K562 (cell line): ENCODE data around the gene PINK1. TPM values are rescaled to one million over a fixed set of nuclear protein-coding genes. Genes with fewer than 3 reads are reported as not detected.

Experiments used
- ATF7 ChIP-seq: fragments of 450-650 bp; IDR thresholded peaks from 2 replicates; pipeline ENCODE4 v1.7.1; 2014; ENCODE audit warnings: mild to moderate bottlenecking, moderate library complexity
- GABPA ChIP-seq: fragments of 200-800 bp; sonication (Bioruptor generic); conservative IDR thresholded peaks from 2 replicates; pipeline ENCODE4 v1.6.1; 2016; ENCODE audit warnings: low read depth, missing genetic modification characterization, missing compliant biosample characterization
- HCFC1 ChIP-seq: IDR thresholded peaks from 2 replicates; pipeline ENCODE4 v1.6.1; 2012; ENCODE audit warnings: low read depth, low read length, improper control_type of control experiment
- IFI16 ChIP-seq: fragments of 250-450 bp; sonication (Bioruptor Pico); IDR thresholded peaks from 2 replicates; pipeline ENCODE4 v2.1.2; 2022; ENCODE audit warnings: mild to moderate bottlenecking, inconsistent platforms
- NELFE ChIP-seq: IDR thresholded peaks from 2 replicates; pipeline ENCODE4 v1.6.1; 2011; ENCODE audit warnings: mild to moderate bottlenecking; ENCODE audit not compliant: insufficient read depth, insufficient read length
- PHF21A ChIP-seq: fragments of 450-650 bp; IDR thresholded peaks from 2 replicates; pipeline ENCODE4 v1.6.1; 2017; ENCODE audit warnings: low read depth, borderline replicate concordance
- POLR2AphosphoS5 ChIP-seq: IDR thresholded peaks from 2 replicates; pipeline ENCODE4 v1.6.1; 2011; ENCODE audit warnings: mild to moderate bottlenecking, low read depth, low read length, moderate library complexity; ENCODE audit not compliant: control insufficient read depth, insufficient read depth
- PURB ChIP-seq: sonication (generic); formaldehyde crosslinking; IDR thresholded peaks from 2 replicates; pipeline ENCODE4 v1.9.0; 2021; ENCODE audit warnings: low read depth, mild to moderate bottlenecking, missing genetic modification reagents
- THRB ChIP-seq: fragments of 450-650 bp; formaldehyde crosslinking; conservative IDR thresholded peaks from 2 replicates; pipeline ENCODE4 v1.4.0; 2022; ENCODE audit warnings: mild to moderate bottlenecking, missing genetic modification characterization
- XRCC4 ChIP-seq: IDR thresholded peaks from one replicate; pipeline ENCODE4 v1.6.1; 2011; ENCODE audit not compliant: insufficient read depth, insufficient read length; ENCODE audit errors: extremely low read depth
- ZBTB40 ChIP-seq, 2 experiments: fragments of 450-650 bp in 1 of 2; sonication (generic) in 1 of 2; formaldehyde crosslinking in 1 of 2; IDR thresholded peaks; 2 replicates each; pipeline versions ENCODE4 v1.7.1 to v1.9.0; 2016 to 2022; ENCODE audit warnings: inconsistent platforms in 1 of 2, mild to moderate bottlenecking in 1 of 2, missing genetic modification reagents in 1 of 2
- ZFP1 ChIP-seq: fragments of 450-650 bp; formaldehyde crosslinking; IDR thresholded peaks from 2 replicates; pipeline ENCODE4 v1.4.0; 2020; ENCODE audit warnings: mild to moderate bottlenecking, mixed read lengths
- ZKSCAN1 ChIP-seq: fragments of 150-350 bp; IDR thresholded peaks from 2 replicates; pipeline ENCODE4 v1.6.1; 2016; ENCODE audit warnings: low read depth, low read length
- ZNF449 ChIP-seq: fragments of 250-450 bp; sonication (Bioruptor Pico); IDR thresholded peaks from 2 replicates; pipeline ENCODE4 v1.8.0; 2022; ENCODE audit warnings: moderate library complexity, mild to moderate bottlenecking, inconsistent platforms
- ZNF695 ChIP-seq: fragments of 450-650 bp; formaldehyde crosslinking; IDR thresholded peaks from 2 replicates; pipeline ENCODE4 v1.4.0; 2020; ENCODE audit warnings: mild to moderate bottlenecking, moderate library complexity
- polyA plus RNA-seq, 8 experiments: library from polyadenylated mRNA; depleted of rRNA in 4 of 8; stranded (reverse) in 5 of 8; unstranded in 3 of 8; fragments of >200 nt; fragmentation: Nextera tagmentation in 2 of 8; fragmentation: Illumina TruSeq in 1 of 8; extraction: Ambion mirVana in 2 of 8; extraction: Trizol in 1 of 8; gene quantifications; 2 replicates each; pipeline versions ENCODE4 v1.2.1 to v1.2.3, GENCODE V29; 2011 to 2014; ENCODE audit warnings: inconsistent platforms in 1 of 8, missing spikeins in 1 of 8
- total RNA-seq, 7 experiments: library from RNA; depleted of rRNA in 6 of 7; stranded (reverse); fragments of >200 nt in 6 of 7; fragmentation: Illumina TruSeq in 2 of 7; extraction: Trizol in 2 of 7; gene quantifications; 2 replicates each; pipeline versions ENCODE4 v1.2.1 to v1.2.3, GENCODE V29; 2011 to 2021; ENCODE audit warnings: low replicate concordance in 1 of 7

PINK1 gene
- total and polyA plus RNA-seq, 9 of the 15 experiments (the other 6 are each of a cell fraction or from before 2014, with no cell fraction given), result 1.5 to 11.3 (median 6.8) TPM

- peak; percentile 47 for TF ChIP-seq ZBTB40 (IDR thresholded peaks at IDR 0.05)
- TF ChIP-seq ZBTB40 (CRISPR knock-in tag; IDR thresholded peaks at IDR 0.05), result no peak
- TF ChIP-seq XRCC4, result no peak
- no peak for TF ChIP-seq PHF21A
- TF ChIP-seq ZKSCAN1, result no peak; the same call in 1 of the 2 replicates
- TF ChIP-seq GABPA, result no peak
- TF ChIP-seq ZNF449 (CRISPR knock-in tag), result no peak
- no peak for TF ChIP-seq POLR2AphosphoS5
- TF ChIP-seq ZNF695 (CRISPR knock-in tag), result no peak
- no peak for TF ChIP-seq PURB (CRISPR knock-in tag)
- TF ChIP-seq NELFE, result no peak
- TF ChIP-seq HCFC1, result 0 out of 2 replicates have a peak, but pooled peaks have one; percentile 27
- no peak for TF ChIP-seq THRB (CRISPR knock-in tag)
- TF ChIP-seq ZFP1 (CRISPR knock-in tag), result no peak
- TF ChIP-seq IFI16, result no peak
- TF ChIP-seq ATF7, result peak; percentile 54; the same call in 1 of the 2 replicates
Measured at GRCh38 chr1:20696397-20697333, 63.4 kb downstream of the PINK1 start (continued).
